GM12872 (cell line): Measurements from ENCODE around the gene COL9A3.

Experiments used
- CTCF ChIP-seq: IDR thresholded peaks from 3 replicates; pipeline ENCODE4 v1.5.1; 2011; ENCODE audit warnings: low read depth, mild to moderate bottlenecking, low read length, moderate library complexity; ENCODE audit not compliant: insufficient read depth

COL9A3 gene

GRCh38 chr20:62815066-62815991, 1.5 kb upstream of the COL9A3 start:
- no peak for TF ChIP-seq CTCF

GRCh38 chr20:62816031-62816883, 593 bp upstream of the COL9A3 start:
- TF ChIP-seq CTCF = no peak

DNA sequence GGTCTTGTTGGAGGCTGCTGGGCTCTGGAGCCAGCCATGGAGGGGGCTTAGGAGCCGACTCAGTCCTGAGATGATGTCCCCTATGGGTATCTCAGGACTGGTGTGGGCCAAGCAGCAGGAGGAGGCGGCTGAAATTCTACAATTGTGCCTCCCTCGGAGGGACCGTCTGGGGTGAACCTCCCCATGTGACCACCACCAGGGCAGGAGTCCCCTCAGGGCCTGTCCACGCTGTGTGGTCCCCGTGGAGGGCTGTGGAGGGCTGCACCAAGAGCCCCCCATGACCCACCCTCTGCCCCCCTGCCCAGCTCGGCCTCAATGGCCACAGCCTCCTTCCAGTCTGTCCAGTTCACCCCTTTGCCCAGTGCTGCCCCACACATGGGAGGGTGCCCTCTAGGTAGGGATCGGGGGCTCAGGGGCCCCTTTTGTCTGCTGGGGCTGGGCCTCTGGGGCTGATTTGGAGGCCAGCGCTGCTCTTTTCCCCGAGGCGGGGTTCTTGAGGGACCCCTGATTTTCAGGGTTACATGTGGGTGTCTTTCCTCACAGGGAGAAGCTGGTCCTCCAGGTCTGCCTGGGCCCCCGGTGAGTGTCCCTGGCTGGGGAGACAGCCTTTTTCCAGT, 1.2 kb downstream of the COL9A3 start:
- no peak for TF ChIP-seq CTCF

GRCh38 chr20:62818592-62819493, 2.0 kb downstream of the COL9A3 start:
- no peak for TF ChIP-seq CTCF

DNA sequence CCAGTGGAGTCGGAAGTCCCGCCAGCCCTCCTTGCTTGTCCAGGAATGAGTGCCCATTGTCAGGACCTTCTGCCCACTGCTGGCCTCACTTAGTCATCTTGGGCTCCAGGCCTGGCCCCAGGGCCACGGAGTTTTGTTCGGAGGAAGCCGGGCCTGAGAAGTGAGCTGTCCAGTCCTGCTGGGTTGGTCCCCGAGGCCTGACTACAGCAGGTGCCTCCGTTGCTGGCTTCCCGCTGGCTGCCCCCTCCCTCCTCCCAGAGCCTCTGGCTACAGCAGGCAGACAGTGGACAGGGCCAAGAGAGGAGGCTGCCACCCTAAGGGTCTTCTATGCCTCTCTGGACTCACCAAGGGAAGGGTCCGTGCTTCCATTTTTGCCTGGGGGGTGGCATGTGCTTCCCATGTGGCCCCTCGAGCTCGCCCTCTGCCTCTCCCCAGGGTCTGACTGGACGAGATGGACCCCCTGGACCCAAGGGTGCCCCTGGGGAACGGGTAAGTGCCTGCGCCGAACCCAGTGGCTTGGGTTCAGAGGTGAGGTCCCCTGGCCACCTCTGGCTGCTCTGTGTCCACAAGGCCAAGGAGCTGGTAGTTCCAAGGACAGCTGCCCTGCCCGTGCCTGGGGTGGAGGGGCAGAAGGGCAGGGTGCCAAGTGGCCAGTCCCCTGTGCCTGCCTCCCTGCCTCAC, 2.8 kb downstream of the COL9A3 start:
- TF ChIP-seq CTCF = no peak

GRCh38 chr20:62820208-62820961, 3.5 kb downstream of the COL9A3 start:
- no peak for TF ChIP-seq CTCF
